ENCODE measurements around the gene FKTN.

- TF ChIP-seq, protein P1, sequence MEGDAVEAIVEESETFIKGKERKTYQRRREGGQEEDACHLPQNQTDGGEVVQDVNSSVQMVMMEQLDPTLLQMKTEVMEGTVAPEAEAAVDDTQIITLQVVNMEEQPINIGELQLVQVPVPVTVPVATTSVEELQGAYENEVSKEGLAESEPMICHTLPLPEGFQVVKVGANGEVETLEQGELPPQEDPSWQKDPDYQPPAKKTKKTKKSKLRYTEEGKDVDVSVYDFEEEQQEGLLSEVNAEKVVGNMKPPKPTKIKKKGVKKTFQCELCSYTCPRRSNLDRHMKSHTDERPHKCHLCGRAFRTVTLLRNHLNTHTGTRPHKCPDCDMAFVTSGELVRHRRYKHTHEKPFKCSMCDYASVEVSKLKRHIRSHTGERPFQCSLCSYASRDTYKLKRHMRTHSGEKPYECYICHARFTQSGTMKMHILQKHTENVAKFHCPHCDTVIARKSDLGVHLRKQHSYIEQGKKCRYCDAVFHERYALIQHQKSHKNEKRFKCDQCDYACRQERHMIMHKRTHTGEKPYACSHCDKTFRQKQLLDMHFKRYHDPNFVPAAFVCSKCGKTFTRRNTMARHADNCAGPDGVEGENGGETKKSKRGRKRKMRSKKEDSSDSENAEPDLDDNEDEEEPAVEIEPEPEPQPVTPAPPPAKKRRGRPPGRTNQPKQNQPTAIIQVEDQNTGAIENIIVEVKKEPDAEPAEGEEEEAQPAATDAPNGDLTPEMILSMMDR (IDR thresholded peaks at IDR 0.05), result peak in 5 of 7 experiments; percentile 6 to 28 (median 13)
- TF ChIP-seq POLR2A (IDR thresholded peaks at IDR 0.05), result no peak
Measured at GRCh38 chr9:105637787-105638395, 80.0 kb downstream of the FKTN start.

Data from body of pancreas (tissue), 4 donors.